Fibroblast of lung (primary cell): ENCODE results near the gene PDZD2. TPM values are rescaled to one million over a fixed set of nuclear protein-coding genes. Genes with fewer than 3 reads are reported as not detected.
"Not testable (repeated sequence)": the region's sequence is repeated elsewhere in the genome, so short reads cannot be mapped to it uniquely, and the experiment has no call there.

Experiments
- DNase-seq, 2 donors: peaks; one replicate each; pipeline versions ENCODE4 v3.0.0 to v3.0.0-alpha.2; 2010; ENCODE audit warnings: low read depth in 2 of 2
- H2AFZ ChIP-seq: 2 replicates; pipeline ENCODE4 v1.5.1; 2012; ENCODE audit warnings: low read length, control low read depth, inconsistent platforms
- H3K27ac ChIP-seq: 2 replicates; pipeline ENCODE4 v1.5.1; 2011; ENCODE audit warnings: low read length, control low read depth; ENCODE audit not compliant: insufficient read depth
- H3K27me3 ChIP-seq: 2 replicates; pipeline ENCODE4 v1.5.1; 2011; ENCODE audit warnings: mild to moderate bottlenecking, low read length; ENCODE audit not compliant: control insufficient read depth, insufficient read depth
- H3K36me3 ChIP-seq: 2 replicates; pipeline ENCODE4 v1.5.1; 2011; ENCODE audit warnings: low read length; ENCODE audit not compliant: control insufficient read depth, insufficient read depth
- H3K4me1 ChIP-seq: 2 replicates; pipeline ENCODE4 v1.5.1; 2011; ENCODE audit warnings: low read length; ENCODE audit not compliant: control insufficient read depth, insufficient read depth; ENCODE audit errors: extremely low read depth
- H3K4me2 ChIP-seq: 2 replicates; pipeline ENCODE4 v1.5.1; 2011; ENCODE audit warnings: low read length, control low read depth; ENCODE audit not compliant: insufficient read depth; ENCODE audit errors: extremely low read depth
- H3K4me3 ChIP-seq, 4 experiments: fragments of 200-600 bp in 1 of 4; sonication (generic) in 1 of 4; replicated peaks in 1 of 4; 2 replicates each; pipeline ENCODE4 v1.5.1; 2011 to 2016; ENCODE audit warnings: low read length in 4 of 4, low read depth in 3 of 4, mild to moderate bottlenecking in 3 of 4, control low read depth in 2 of 4, inconsistent platforms in 1 of 4, mixed read lengths in 1 of 4; ENCODE audit not compliant: insufficient read depth in 1 of 4; ENCODE audit errors: control extremely low read depth in 1 of 4
- H3K79me2 ChIP-seq: 2 replicates; pipeline ENCODE4 v1.5.1; 2012; ENCODE audit warnings: mild to moderate bottlenecking, low read length, inconsistent platforms; ENCODE audit not compliant: control insufficient read depth, insufficient read depth
- H3K9ac ChIP-seq: 2 replicates; pipeline ENCODE4 v1.5.1; 2011; ENCODE audit warnings: mild to moderate bottlenecking, low read length, control low read depth; ENCODE audit not compliant: insufficient read depth
- H3K9me3 ChIP-seq: 2 replicates; pipeline ENCODE4 v1.5.1; 2012; ENCODE audit warnings: low read depth, low read length; ENCODE audit not compliant: control insufficient read depth, insufficient read depth
- H4K20me1 ChIP-seq: 2 replicates; pipeline ENCODE4 v1.5.1; 2011; ENCODE audit warnings: low read length; ENCODE audit not compliant: control insufficient read depth, insufficient read depth; ENCODE audit errors: extremely low read depth
- CTCF ChIP-seq, 2 donors: IDR thresholded peaks in 1 of 2; conservative IDR thresholded peaks in 1 of 2; 1 replicate in 1 of 2; 2 replicates in 1 of 2; pipeline ENCODE4 v1.5.1; 2011 to 2012; ENCODE audit warnings: low read length in 2 of 2, control low read depth in 1 of 2, inconsistent platforms in 1 of 2, low read depth in 1 of 2, mild to moderate bottlenecking in 1 of 2
- EZH2 ChIP-seq: IDR thresholded peaks from 2 replicates; pipeline ENCODE4 v1.5.1; 2012; ENCODE audit warnings: low read length, control low read depth, mild to moderate bottlenecking; ENCODE audit errors: missing control alignments
- polyA plus RNA-seq, 2 donors: library from polyadenylated mRNA; depleted of rRNA in 1 of 2; stranded (reverse) in 1 of 2; unstranded in 1 of 2; fragments of >200 nt; gene quantifications; 2 replicates each; pipeline ENCODE4 v1.2.1, GENCODE V29; 2011 to 2012; ENCODE audit warnings: missing spikeins in 1 of 2
- total RNA-seq: library from RNA; depleted of rRNA; stranded (reverse); fragments of >200 nt; gene quantifications from 2 replicates; pipeline ENCODE4 v1.2.1, GENCODE V29; 2014

PDZD2 gene
- total and polyA plus RNA-seq, 2 donors (not counting 1 experiment from before 2014, with no cell fraction given) = 0.33 to 0.40 TPM

- no peak for DNase-seq
- Histone ChIP-seq H3K9me3 (no peaks in the 10 kb centered on the region), H3K36me3 (no peaks in the 10 kb centered on the region), H3K27ac (no peak overlapping the region), H3K4me1 (no peaks in the 10 kb centered on the region), H3K4me2 (no peak overlapping the region), H3K9ac (no peak overlapping the region), H4K20me1 (no peaks in the 10 kb centered on the region), H2AFZ (no peak overlapping the region), H3K79me2 (no peaks in the 10 kb centered on the region), H3K27me3 (peaks cover 5% of the 10 kb centered on the region), H3K4me3 (no peak overlapping the region)
- TF ChIP-seq CTCF (conservative IDR thresholded peaks at IDR 0.05 in 1 of 2, IDR thresholded peaks at IDR 0.05 in 1 of 2; ENCODE audit: low read depth in 1 of 2, low read length in 2 of 2) (no peak), EZH2 (no peak)
Observed at GRCh38 chr5:31771500-31771899, 132.6 kb downstream of the PDZD2 start.

DNA sequence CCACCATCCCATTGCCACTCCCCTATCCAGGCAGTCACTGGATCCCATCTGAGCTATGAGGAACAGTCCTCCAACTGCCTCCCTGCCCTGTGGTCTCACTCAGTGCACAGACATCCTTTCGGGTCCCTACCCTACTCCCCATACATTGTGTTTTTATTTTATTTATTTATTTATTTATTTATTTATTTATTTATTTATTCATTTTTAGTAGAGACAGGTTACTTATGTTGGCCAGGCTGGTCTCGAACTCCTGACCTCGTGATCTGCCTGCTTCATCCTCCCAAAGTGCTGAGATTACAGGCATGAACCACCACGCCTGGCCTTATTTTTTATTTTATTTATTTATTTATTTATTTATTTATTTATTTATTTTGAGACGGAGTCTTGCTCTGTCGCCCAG lies 137.4 kb downstream of the PDZD2 start:
- H3K79me2 ChIP-seq, DNase-seq, H4K20me1 ChIP-seq, H3K4me3 ChIP-seq, H3K27ac ChIP-seq, H3K9ac ChIP-seq, H3K27me3 ChIP-seq, H3K4me1 ChIP-seq, H2AFZ ChIP-seq, H3K36me3 ChIP-seq, H3K4me2 ChIP-seq, H3K9me3 ChIP-seq: not testable (repeated sequence)

- H3K4me2 ChIP-seq = no peak overlapping the region
- H2AFZ ChIP-seq = no peak overlapping the region
- H3K4me3 ChIP-seq = no peak overlapping the region
- no peaks in the 10 kb centered on the region for H4K20me1 ChIP-seq
- no peak overlapping the region for H3K27ac ChIP-seq
- H3K27me3 ChIP-seq = peaks cover 2% of the 10 kb centered on the region
- no peaks in the 10 kb centered on the region for H3K79me2 ChIP-seq
- H3K36me3 ChIP-seq = no peaks in the 10 kb centered on the region
- DNase-seq = no peak
- TF ChIP-seq EZH2 (no peak), CTCF (conservative IDR thresholded peaks at IDR 0.05 in 1 of 2, IDR thresholded peaks at IDR 0.05 in 1 of 2; ENCODE audit: low read depth in 1 of 2, low read length in 2 of 2) (no peak)
- no peaks in the 10 kb centered on the region for H3K4me1 ChIP-seq
- H3K9ac ChIP-seq = no peak overlapping the region
- H3K9me3 ChIP-seq = no peaks in the 10 kb centered on the region
Observed at GRCh38 chr5:31776976-31777651, 138.2 kb downstream of the PDZD2 start.
